Liver (tissue), 9 donors: ENCODE data around the gene ADPGK. TPM values are rescaled to one million over a fixed set of nuclear protein-coding genes. Genes with fewer than 3 reads are reported as not detected.

ENCODE experiments used
- DNase-seq: peaks from one replicate; pipeline ENCODE4 v3.0.0-alpha.2; 2017; ENCODE audit warnings: low spot score
- H3K27ac ChIP-seq, 2 donors: one replicate each; pipeline ENCODE4 v1.7.0; 2013; ENCODE audit warnings: inconsistent platforms in 2 of 2, low read length in 2 of 2, control low read depth in 1 of 2, low read depth in 1 of 2, mild to moderate bottlenecking in 1 of 2
- H3K27me3 ChIP-seq, 4 donors: one replicate each; pipeline versions ENCODE4 v1.6.1 to v1.7.0; 2013; ENCODE audit warnings: low read length in 3 of 4, inconsistent platforms in 1 of 4, mild to moderate bottlenecking in 1 of 4, moderate library complexity in 1 of 4; ENCODE audit not compliant: control insufficient read depth in 4 of 4, insufficient read depth in 4 of 4
- H3K36me3 ChIP-seq, 4 donors: one replicate each; pipeline versions ENCODE4 v1.6.1 to v1.7.0; 2013; ENCODE audit warnings: low read length in 3 of 4, mild to moderate bottlenecking in 3 of 4, low read depth in 1 of 4, moderate library complexity in 1 of 4; ENCODE audit not compliant: control insufficient read depth in 4 of 4, insufficient read depth in 3 of 4
- H3K4me1 ChIP-seq, 4 donors: one replicate each; pipeline versions ENCODE4 v1.6.1 to v1.7.0; 2013; ENCODE audit warnings: low read length in 3 of 4, mild to moderate bottlenecking in 3 of 4, moderate library complexity in 1 of 4; ENCODE audit not compliant: control insufficient read depth in 4 of 4, insufficient read depth in 4 of 4
- H3K4me3 ChIP-seq, 3 donors: one replicate each; pipeline versions ENCODE4 v1.6.1 to v1.7.0; 2013; ENCODE audit warnings: low read length in 3 of 3, control low read depth in 1 of 3, low read depth in 1 of 3, mild to moderate bottlenecking in 1 of 3
- H3K9ac ChIP-seq, 2 donors: one replicate each; pipeline ENCODE4 v1.7.0; 2013; ENCODE audit warnings: low read length in 2 of 2, mild to moderate bottlenecking in 2 of 2, moderate library complexity in 2 of 2, control low read depth in 1 of 2, low read depth in 1 of 2
- H3K9me3 ChIP-seq, 4 donors: one replicate each; pipeline versions ENCODE4 v1.6.1 to v1.7.0; 2013; ENCODE audit warnings: low read length in 3 of 4; ENCODE audit not compliant: control insufficient read depth in 4 of 4
- ATF3 ChIP-seq: IDR thresholded peaks from 2 replicates; pipeline ENCODE4 v1.6.1; 2016; ENCODE audit warnings: antibody characterized with exemption
- CTCF ChIP-seq: fragments of 150-350 bp; IDR thresholded peaks from 2 replicates; pipeline ENCODE4 v1.5.1; 2017; ENCODE audit warnings: improper control_type of control experiment, low read depth, low read length; ENCODE audit not compliant: missing input control
- FOXA1 ChIP-seq: IDR thresholded peaks from 2 replicates; pipeline ENCODE4 v1.6.1; 2016; ENCODE audit warnings: antibody characterized with exemption
- FOXA2 ChIP-seq: IDR thresholded peaks from 2 replicates; pipeline ENCODE4 v1.6.1; 2016; ENCODE audit warnings: antibody characterized with exemption
- GABPA ChIP-seq, 2 donors: IDR thresholded peaks in 1 of 2; conservative IDR thresholded peaks in 1 of 2; 2 replicates each; pipeline ENCODE4 v1.6.1; 2016; ENCODE audit warnings: antibody characterized with exemption in 2 of 2, mild to moderate bottlenecking in 1 of 2, moderate library complexity in 1 of 2
- HNF4A ChIP-seq, 2 donors: conservative IDR thresholded peaks; 2 replicates each; pipeline ENCODE4 v1.6.1; 2016; ENCODE audit warnings: antibody characterized with exemption in 2 of 2, mild to moderate bottlenecking in 2 of 2
- HNF4G ChIP-seq: IDR thresholded peaks from 2 replicates; pipeline ENCODE4 v1.6.1; 2016; ENCODE audit warnings: antibody characterized with exemption
- JUND ChIP-seq, 2 donors: IDR thresholded peaks; 2 replicates each; pipeline ENCODE4 v1.6.1; 2016; ENCODE audit warnings: antibody characterized with exemption in 2 of 2
- NR2F2 ChIP-seq: IDR thresholded peaks from 2 replicates; pipeline ENCODE4 v1.6.1; 2016; ENCODE audit warnings: antibody characterized with exemption
- RAD21 ChIP-seq, 2 donors: IDR thresholded peaks; 2 replicates each; pipeline ENCODE4 v1.6.1; 2016; ENCODE audit warnings: antibody characterized with exemption in 2 of 2, mild to moderate bottlenecking in 2 of 2
- REST ChIP-seq: IDR thresholded peaks from 2 replicates; pipeline ENCODE4 v1.6.1; 2016; ENCODE audit warnings: antibody characterized with exemption, mild to moderate bottlenecking
- RXRA ChIP-seq, 2 donors: IDR thresholded peaks; 2 replicates each; pipeline ENCODE4 v1.6.1; 2017 to 2018; ENCODE audit warnings: antibody characterized with exemption in 2 of 2, mild to moderate bottlenecking in 1 of 2
- SP1 ChIP-seq: IDR thresholded peaks from 2 replicates; pipeline ENCODE4 v1.6.1; 2018; ENCODE audit warnings: antibody characterized with exemption, mild to moderate bottlenecking
- TAF1 ChIP-seq: conservative IDR thresholded peaks from 2 replicates; pipeline ENCODE4 v1.6.1; 2016; ENCODE audit warnings: antibody characterized with exemption, mild to moderate bottlenecking
- YY1 ChIP-seq: IDR thresholded peaks from 2 replicates; pipeline ENCODE4 v1.6.1; 2016; ENCODE audit warnings: antibody characterized with exemption, mild to moderate bottlenecking
- ZBTB33 ChIP-seq: IDR thresholded peaks from 2 replicates; pipeline ENCODE4 v1.6.1; 2016; ENCODE audit warnings: antibody characterized with exemption
- WGBS: extraction: QIAGEN DNeasy Blood & Tissue Kit; methylation state at CpG from one replicate; pipeline ENCODE4 v1.1.7; 2013; 5-methylcytosine and 5-hydroxymethylcytosine counted together
- polyA plus RNA-seq, 2 donors: library from polyadenylated mRNA; stranded (reverse) in 1 of 2; unstranded in 1 of 2; fragments of 200-250 nt in 1 of 2; fragments of >200 nt in 1 of 2; fragmentation: Nextera tagmentation in 1 of 2; extraction: Ambion mirVana in 1 of 2; gene quantifications; one replicate each; pipeline versions ENCODE4 v1.2.1 to v1.2.3, GENCODE V29; 2013 to 2015
- total RNA-seq, 2 donors: library from RNA; depleted of rRNA; stranded (reverse); fragments of >200 nt; gene quantifications; one replicate each; pipeline ENCODE4 v1.2.3, GENCODE V29; 2014
- donor health status: healthy.
- donor health status: healthy.
- donor health status: healthy.
- donor health status: healthy.
- donor health status: healthy.

ADPGK gene
- total and polyA plus RNA-seq, 4 donors: 12.2 to 35.5 (median 20.0) TPM

GRCh38 chr15:72771329-72771725, 12.2 kb downstream of the ADPGK start:
- peaks cover 0 to 9% (median 1%) of the 10 kb centered on the region in 4 donors for H3K9me3 ChIP-seq
- no peak for TF ChIP-seq HNF4A (conservative IDR thresholded peaks at IDR 0.05)
- no peak for TF ChIP-seq FOXA2
- no peak for TF ChIP-seq RXRA (IDR thresholded peaks at IDR 0.05)
- TF ChIP-seq CTCF: no peak
- TF ChIP-seq TAF1: no peak
- no peak for TF ChIP-seq FOXA1
- no peak for TF ChIP-seq RAD21 (IDR thresholded peaks at IDR 0.05)
- TF ChIP-seq NR2F2: no peak
- TF ChIP-seq GABPA (IDR thresholded peaks at IDR 0.05 in 1 of 2, conservative IDR thresholded peaks at IDR 0.05 in 1 of 2): no peak
- TF ChIP-seq SP1: no peak
- TF ChIP-seq REST: no peak
- no peak for TF ChIP-seq JUND (IDR thresholded peaks at IDR 0.05)
- TF ChIP-seq ATF3: no peak
- TF ChIP-seq YY1: no peak
- TF ChIP-seq ZBTB33: no peak
- TF ChIP-seq HNF4G: no peak
- H3K4me3 ChIP-seq: no peak overlapping the region
- no peak overlapping the region for H3K9ac ChIP-seq
- no peaks in the 10 kb centered on the region for H3K27me3 ChIP-seq
- no peaks in the 10 kb centered on the region for H3K4me1 ChIP-seq
- 67% methylated on average over 1 of the region's 1 CpG for WGBS
- DNase-seq: no peak
- H3K27ac ChIP-seq: no peak overlapping the region
- peaks cover 6 to 56% (median 42%) of the 10 kb centered on the region in 4 donors for H3K36me3 ChIP-seq

GRCh38 chr15:72770673-72771328, 12.8 kb downstream of the ADPGK start:
- peaks cover 6 to 60% (median 43%) of the 10 kb centered on the region in 4 donors for H3K36me3 ChIP-seq
- TF ChIP-seq SP1 (no peak), ZBTB33 (no peak), NR2F2 (no peak), FOXA2 (no peak), GABPA (IDR thresholded peaks at IDR 0.05 in 1 of 2, conservative IDR thresholded peaks at IDR 0.05 in 1 of 2) (no peak), TAF1 (no peak), HNF4A (conservative IDR thresholded peaks at IDR 0.05) (no peak)

More at GRCh38 chr15:72770673-72771328, 12.8 kb downstream of the ADPGK start:
- no peak for DNase-seq
- peaks cover 0 to 9% (median 1%) of the 10 kb centered on the region in 4 donors for H3K9me3 ChIP-seq
- H3K4me1 ChIP-seq: no peaks in the 10 kb centered on the region
- no peak overlapping the region for H3K9ac ChIP-seq
- no peaks in the 10 kb centered on the region for H3K27me3 ChIP-seq
- H3K4me3 ChIP-seq: no peak overlapping the region
- no peak overlapping the region for H3K27ac ChIP-seq
- WGBS: 84% methylated on average over 6 of the region's 6 CpGs
